Tibial nerve (tissue), 4 donors: Measurements from ENCODE around the gene RCOR1. TPM values are rescaled to one million over a fixed set of nuclear protein-coding genes. Genes with fewer than 3 reads are reported as not detected.
"Not testable (repeated sequence)": the region's sequence is repeated elsewhere in the genome, so short reads cannot be mapped to it uniquely, and the experiment has no call there.

ENCODE experiments used
- DNase-seq, 2 donors: peaks; one replicate each; pipeline ENCODE4 v3.0.0-alpha.2; 2019; ENCODE audit warnings: low spot score in 2 of 2
- H3K27ac ChIP-seq, 4 donors: fragments of 200-600 bp; sonication (generic) in 3 of 4; one replicate each; pipeline ENCODE4 v1.5.1; 2017 to 2019; ENCODE audit warnings: mild to moderate bottlenecking in 1 of 4
- H3K27me3 ChIP-seq, 2 donors: fragments of 200-600 bp; sonication (generic) in 1 of 2; one replicate each; pipeline versions ENCODE4 v1.5.1 to v1.6.0; 2017 to 2019
- H3K36me3 ChIP-seq, 3 donors: fragments of 200-600 bp; sonication (generic); one replicate each; pipeline ENCODE4 v1.5.1; 2018 to 2019
- H3K4me1 ChIP-seq, 4 donors: fragments of 200-600 bp; sonication (generic) in 3 of 4; one replicate each; pipeline ENCODE4 v1.5.1; 2017 to 2019
- H3K4me3 ChIP-seq, 4 donors: fragments of 200-600 bp; sonication (generic) in 3 of 4; one replicate each; pipeline ENCODE4 v1.5.1; 2017 to 2019; ENCODE audit warnings: mild to moderate bottlenecking in 1 of 4, moderate library complexity in 1 of 4
- H3K9me3 ChIP-seq, 4 donors: fragments of 200-600 bp; sonication (generic) in 3 of 4; one replicate each; pipeline ENCODE4 v1.5.1; 2017 to 2019
- CTCF ChIP-seq, 5 experiments: fragments of 200-600 bp in 3 of 5; fragments of 450-650 bp in 2 of 5; sonication (generic) in 3 of 5; IDR thresholded peaks; one replicate each; pipeline ENCODE4 v1.5.1; 2016 to 2019; ENCODE audit warnings: antibody characterized with exemption in 5 of 5, mild to moderate bottlenecking in 3 of 5, moderate library complexity in 2 of 5
- EP300 ChIP-seq, 2 donors: sonication (generic); formaldehyde crosslinking; IDR thresholded peaks; one replicate each; pipeline ENCODE4 v1.6.1; 2017; ENCODE audit warnings: antibody characterized with exemption in 2 of 2, mild to moderate bottlenecking in 1 of 2
- POLR2A ChIP-seq, 2 donors: fragments of 450-650 bp; IDR thresholded peaks; one replicate each; pipeline ENCODE4 v1.6.1; 2017; ENCODE audit warnings: antibody characterized with exemption in 2 of 2, mild to moderate bottlenecking in 2 of 2, moderate library complexity in 2 of 2
- WGBS, 2 donors: methylation state at CpG; one replicate each; pipeline ENCODE4 v1.1.5; 2018; 5-methylcytosine and 5-hydroxymethylcytosine counted together
- total RNA-seq, 4 donors: library from RNA; depleted of rRNA; stranded (reverse); fragments of >200 nt; gene quantifications; one replicate each; pipeline ENCODE4 v1.1.0, GENCODE V29; 2016

RCOR1 gene
- total RNA-seq, 4 donors from 2014 or later, result 6.3 to 12.8 (median 10.0) TPM

DNA sequence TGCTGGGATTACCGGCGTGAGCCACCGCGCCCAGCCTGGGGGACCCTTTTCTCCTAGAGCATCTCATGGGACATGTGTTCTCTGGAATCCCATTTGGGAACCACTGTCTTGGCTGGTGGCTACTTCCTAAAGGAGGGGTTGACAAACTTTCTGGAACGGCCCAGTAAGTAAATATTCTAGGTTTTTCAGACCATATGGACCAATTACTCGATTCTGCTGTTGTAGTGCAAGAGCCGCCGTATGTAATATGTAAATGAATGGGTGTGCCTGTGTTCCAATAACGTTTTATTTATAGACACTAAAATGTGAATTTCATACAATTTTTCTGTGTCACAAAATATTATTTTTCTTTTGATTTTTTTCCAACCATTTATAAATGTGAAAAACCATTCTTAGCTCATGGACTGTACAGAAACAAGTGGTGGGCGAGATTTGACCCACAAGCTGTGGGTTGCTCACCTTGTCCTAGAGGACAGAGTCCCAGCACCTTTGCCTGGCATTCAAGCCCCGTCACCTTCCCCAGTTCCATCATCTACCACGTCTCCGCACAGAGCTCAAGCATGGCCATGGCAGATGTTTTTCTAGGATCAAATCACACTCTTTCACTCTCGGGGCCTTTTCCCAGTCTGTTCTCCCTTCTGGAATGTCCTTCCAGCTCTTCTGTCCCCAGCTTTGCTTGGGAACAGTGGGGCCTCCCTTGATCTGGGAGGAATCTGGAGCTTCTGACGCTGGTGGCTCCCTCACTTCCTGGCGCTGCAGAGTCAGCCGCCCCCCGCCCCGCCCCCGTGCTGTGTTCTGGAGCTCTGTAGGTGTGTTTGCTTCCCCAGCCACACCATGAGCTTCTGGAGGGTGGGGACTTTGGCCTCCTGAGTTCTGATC, 17.9 kb upstream of the RCOR1 start:
- Histone ChIP-seq H3K4me1 (no peaks in the 10 kb centered on the region), H3K27ac (no peak overlapping the region), H3K9me3 (no peaks in the 10 kb centered on the region), H3K4me3 (no peak overlapping the region), H3K27me3 (peaks cover 0 to 17% of the 10 kb centered on the region in 2 donors), H3K36me3 (no peaks in the 10 kb centered on the region)
- 71 to 72% methylated on average over 20 of the region's 20 CpGs for WGBS, 2 donors
- TF ChIP-seq POLR2A (IDR thresholded peaks at IDR 0.05) (no peak), EP300 (IDR thresholded peaks at IDR 0.05) (no peak), CTCF (IDR thresholded peaks at IDR 0.05) (no peak)
- no peak for DNase-seq

- Histone ChIP-seq H3K27me3 (peaks cover 0 to 17% of the 10 kb centered on the region in 2 donors), H3K9me3 (no peaks in the 10 kb centered on the region), H3K4me1 (no peaks in the 10 kb centered on the region), H3K4me3 (no peak overlapping the region), H3K27ac (no peak overlapping the region), H3K36me3 (no peaks in the 10 kb centered on the region)
- 80 to 83% methylated on average over 15 of the region's 15 CpGs for WGBS, 2 donors
- DNase-seq, result no peak
- TF ChIP-seq CTCF (IDR thresholded peaks at IDR 0.05), result no peak
- TF ChIP-seq EP300 (IDR thresholded peaks at IDR 0.05), result no peak
- TF ChIP-seq POLR2A (IDR thresholded peaks at IDR 0.05), result no peak
These were observed 17.1 kb upstream of the RCOR1 start for GRCh38 chr14:102575160-102575845.

DNA sequence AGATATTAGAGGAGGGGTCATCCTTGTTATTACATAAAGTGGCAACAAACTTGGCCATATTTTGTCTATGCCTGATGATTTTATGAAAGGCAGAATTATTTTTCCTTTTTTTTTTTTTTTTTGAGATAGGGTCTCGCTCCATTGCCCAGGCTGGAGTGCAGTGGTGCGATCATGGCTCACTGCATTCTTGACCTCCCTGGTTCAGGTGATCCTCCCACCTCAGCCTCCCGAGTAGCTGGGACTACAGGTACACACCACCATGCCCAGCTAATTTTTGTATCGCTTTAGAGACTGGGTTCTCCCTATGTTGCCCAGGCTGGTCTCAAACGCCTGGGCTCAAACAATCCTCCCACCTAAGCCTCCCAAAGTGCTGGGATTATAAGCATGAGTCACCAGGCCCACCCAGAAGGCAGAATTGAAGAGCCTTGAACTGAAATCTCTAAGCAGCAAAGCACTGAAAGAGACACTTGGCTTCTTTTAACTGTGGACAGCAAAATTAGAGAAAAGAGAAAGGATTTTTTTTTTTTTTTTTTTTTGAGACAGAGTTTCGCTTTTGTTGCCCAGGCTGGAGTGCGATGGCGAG, 16.5 kb upstream of the RCOR1 start:
- WGBS, 2 donors, result 88 to 89% methylated on average over 8 of the region's 8 CpGs
- not testable (repeated sequence) for H3K9me3 ChIP-seq, H3K4me3 ChIP-seq, H3K36me3 ChIP-seq, H3K27ac ChIP-seq, H3K4me1 ChIP-seq, DNase-seq
- H3K27me3 ChIP-seq, result peaks cover 0 to 17% of the 10 kb centered on the region in 2 donors

DNA sequence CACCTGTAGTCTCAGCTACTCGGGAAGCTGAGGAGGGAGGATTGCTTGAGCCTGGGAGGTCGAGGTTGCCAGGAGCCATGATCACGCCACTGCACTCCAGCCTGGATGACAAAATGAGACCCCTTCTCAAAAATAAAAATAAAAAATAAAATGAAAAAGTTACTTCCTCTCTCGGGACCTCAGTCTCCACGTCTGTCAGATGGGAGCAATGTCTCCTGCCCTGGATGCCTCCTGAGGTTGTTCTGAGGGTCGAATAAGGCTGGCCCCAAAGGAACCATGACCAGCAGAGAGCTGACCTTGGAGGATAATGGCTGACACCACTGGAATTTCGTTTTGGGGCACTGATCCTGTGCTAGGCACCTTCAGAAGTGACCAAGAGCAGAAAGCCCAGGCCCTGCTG, 13.6 kb upstream of the RCOR1 start:
- H3K9me3 ChIP-seq, result no peaks in the 10 kb centered on the region
- no peaks in the 10 kb centered on the region for H3K36me3 ChIP-seq
- no peak overlapping the region for H3K27ac ChIP-seq
- no peak for TF ChIP-seq POLR2A (IDR thresholded peaks at IDR 0.05)
- no peak for DNase-seq
- 78 to 83% methylated on average over 7 of the region's 7 CpGs for WGBS, 2 donors
- H3K4me3 ChIP-seq, result no peak overlapping the region
- H3K27me3 ChIP-seq, result peaks cover 0 to 29% of the 10 kb centered on the region in 2 donors
- no peaks in the 10 kb centered on the region for H3K4me1 ChIP-seq

- H3K27ac ChIP-seq, result no peak overlapping the region
These were observed 12.5 kb upstream of the RCOR1 start for GRCh38 chr14:102579696-102580549.

More at GRCh38 chr14:102579696-102580549, 12.5 kb upstream of the RCOR1 start:
- peaks cover 0 to 26% of the 10 kb centered on the region in 2 donors for H3K27me3 ChIP-seq
- no peaks in the 10 kb centered on the region for H3K4me1 ChIP-seq
- TF ChIP-seq POLR2A (IDR thresholded peaks at IDR 0.05), result no peak
- TF ChIP-seq CTCF (IDR thresholded peaks at IDR 0.05), result no peak
- no peak for TF ChIP-seq EP300 (IDR thresholded peaks at IDR 0.05)
- no peak for DNase-seq
- H3K36me3 ChIP-seq, result no peaks in the 10 kb centered on the region
- 60 to 77% methylated on average over 19 of the region's 19 CpGs for WGBS, 2 donors
- no peaks in the 10 kb centered on the region for H3K9me3 ChIP-seq
- no peak overlapping the region for H3K4me3 ChIP-seq
